Femur (tissue), 1 donor: ENCODE results near the gene TRAK1.
A peak's percentile ranks its signal among the peaks of the same experiment; 100 is the strongest.

Experiments used
- DNase-seq: peaks from one replicate; pipeline ENCODE4 v3.0.0-alpha.2; 2017

TRAK1 gene

DNA sequence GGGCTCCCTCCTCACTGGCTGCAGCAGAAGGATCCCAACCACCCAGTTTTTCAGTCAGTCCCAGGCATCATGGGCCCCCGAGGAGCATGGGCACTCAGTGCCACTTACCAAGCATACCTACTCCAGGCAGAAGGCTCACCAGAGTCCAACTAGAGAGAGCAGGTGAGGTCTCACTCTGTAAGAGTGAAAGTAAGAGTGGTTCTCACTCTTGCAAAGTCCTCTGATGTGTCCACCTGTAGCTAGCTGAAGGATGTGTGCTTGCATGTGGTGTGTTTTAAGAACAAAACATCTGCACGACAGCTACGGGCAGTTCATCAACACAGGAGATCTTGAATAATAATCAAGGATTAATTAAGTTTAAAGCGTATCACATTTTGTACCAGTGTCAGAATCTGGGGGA lies 125.1 kb downstream of the TRAK1 start:
- DNase-seq: no peak

GRCh38 chr3:42216931-42217333 lies 125.8 kb downstream of the TRAK1 start:
- DNase-seq: no peak

DNA sequence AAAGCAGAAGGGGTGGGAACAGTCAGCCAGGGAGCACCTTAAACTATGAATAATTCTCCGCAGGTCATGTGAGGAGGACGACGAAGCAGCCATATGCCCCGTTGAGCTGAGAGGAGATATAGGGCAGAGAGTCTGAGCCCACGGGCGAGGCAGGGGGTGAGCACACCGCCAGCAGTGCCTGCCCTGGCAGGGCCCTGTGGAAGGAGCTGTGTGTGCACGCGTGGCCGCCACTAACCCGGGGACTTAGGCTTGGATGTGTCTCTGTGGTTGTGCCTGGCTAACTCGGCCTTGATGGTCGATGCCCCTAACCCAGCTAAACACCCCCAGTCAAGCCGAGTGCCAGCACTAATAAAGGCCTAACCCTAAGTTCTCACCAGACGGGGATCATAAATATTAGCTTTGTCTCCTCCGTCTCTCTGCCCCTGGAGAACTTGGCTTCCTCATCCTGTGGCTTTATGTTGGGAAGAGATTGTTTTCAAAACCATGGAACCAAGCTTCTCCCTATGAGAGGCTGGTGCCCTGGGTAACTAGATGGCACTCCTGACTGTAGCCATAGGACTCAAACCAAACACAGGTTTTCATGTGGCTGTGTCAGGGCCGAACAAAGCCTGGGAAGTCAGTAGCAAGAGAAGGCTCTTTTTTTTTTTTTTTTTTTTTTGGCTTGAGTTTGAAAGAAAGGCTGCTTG lies 129.4 kb downstream of the TRAK1 start:
- no peak for DNase-seq

GRCh38 chr3:42222942-42223693 lies 132.0 kb downstream of the TRAK1 start:
- DNase-seq: no peak

GRCh38 chr3:42224178-42224577 lies 133.0 kb downstream of the TRAK1 start:
- no peak for DNase-seq

GRCh38 chr3:42224658-42225421 lies 133.7 kb downstream of the TRAK1 start:
- DNase-seq: no peak

DNA sequence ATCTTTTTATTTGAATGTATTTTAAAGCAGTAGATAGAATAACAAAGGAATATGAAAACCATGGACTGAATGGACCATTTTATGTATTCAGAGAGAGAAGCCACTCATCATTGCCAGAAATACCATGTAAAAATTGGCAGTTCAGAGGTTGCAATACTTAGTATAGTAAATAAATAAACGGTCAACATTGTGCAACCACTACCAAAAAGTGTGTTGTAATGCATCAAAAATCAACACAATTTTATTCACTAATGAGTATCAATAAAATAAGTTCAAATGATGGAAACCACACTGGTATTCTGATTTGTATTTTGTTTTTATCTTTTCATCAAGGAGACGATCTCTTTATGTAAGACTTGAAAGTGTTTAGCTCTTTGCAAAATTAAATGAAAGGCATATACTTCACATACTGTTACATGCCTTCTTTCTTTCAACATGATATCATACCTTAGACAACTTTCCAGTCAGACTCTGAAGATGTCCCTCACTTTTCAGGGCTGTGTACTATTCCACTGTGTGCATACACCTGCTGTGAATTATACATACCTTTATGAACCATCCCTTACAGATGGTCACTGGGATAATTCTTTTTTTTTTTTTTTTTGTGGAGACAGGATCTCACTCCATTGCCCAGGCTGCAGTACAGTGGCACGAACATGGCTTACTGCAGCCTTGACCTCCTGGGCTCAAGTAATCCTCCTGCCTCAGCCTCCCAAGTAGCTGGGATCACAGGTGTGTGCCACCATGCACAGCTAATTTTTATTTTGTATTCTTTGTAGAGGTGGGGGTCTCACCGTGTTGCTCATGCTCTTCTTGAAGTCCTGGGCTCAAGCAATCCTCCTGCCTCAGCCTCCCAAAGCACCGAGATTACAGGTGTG lies 134.6 kb downstream of the TRAK1 start:
- DNase-seq: no peak

DNA sequence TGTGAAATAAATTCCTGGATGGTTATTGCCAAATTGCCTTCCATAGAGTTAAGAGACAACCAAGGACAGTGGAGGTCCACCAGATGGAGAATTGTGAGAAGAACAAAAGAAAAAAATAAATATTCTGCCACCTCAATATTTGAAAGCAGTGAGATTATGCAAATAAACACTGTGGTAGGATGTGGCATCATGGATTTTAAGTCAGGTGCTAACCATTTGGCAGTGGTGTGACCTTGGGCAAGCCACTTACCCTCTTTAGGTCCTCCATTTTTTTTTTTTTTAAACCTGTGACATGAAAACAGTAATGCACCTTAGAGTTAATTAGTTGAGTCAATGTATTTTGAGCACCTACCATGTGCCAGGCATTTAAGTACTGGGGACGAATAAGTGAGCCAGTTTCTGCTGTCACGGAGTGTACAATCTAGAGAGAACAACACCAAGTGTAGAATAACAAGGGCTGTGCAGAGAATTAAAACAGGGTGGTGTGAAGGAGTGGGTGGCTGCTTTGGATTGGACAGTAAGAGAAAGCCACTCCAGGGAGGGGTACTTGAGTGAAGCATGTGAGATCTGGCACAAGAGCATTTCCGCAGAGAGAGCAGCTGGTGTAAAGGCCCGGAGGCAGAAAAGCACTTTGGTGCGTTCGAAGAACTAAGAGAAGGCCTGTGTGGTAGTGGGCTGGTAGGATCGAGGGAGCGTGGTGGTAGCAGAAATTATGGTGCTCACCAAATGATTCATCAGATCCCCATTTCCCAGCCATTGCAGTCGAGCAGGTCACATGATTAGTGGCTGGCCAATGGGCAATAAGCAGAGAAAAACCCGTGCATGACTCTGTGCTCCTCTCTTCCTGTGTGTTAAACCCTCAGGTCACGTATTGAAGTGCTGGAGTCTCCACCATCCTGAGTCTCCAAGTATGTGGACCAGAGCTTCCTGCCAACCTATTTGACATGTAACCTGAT lies 135.6 kb downstream of the TRAK1 start:
- DNase-seq: no peak

GRCh38 chr3:42228796-42229195 lies 137.6 kb downstream of the TRAK1 start:
- no peak for DNase-seq

- no peak for DNase-seq
Observed at GRCh38 chr3:42229266-42229941, 138.2 kb downstream of the TRAK1 start.

- DNase-seq: peak; percentile 33
Observed at GRCh38 chr3:42229942-42230688, 139.0 kb downstream of the TRAK1 start.

- DNase-seq: no peak
Observed at GRCh38 chr3:42230860-42231259, 139.7 kb downstream of the TRAK1 start.

- no peak for DNase-seq
Observed at GRCh38 chr3:42235532-42235931, 144.4 kb downstream of the TRAK1 start.

- DNase-seq: no peak
Observed at GRCh38 chr3:42236611-42237010, 145.5 kb downstream of the TRAK1 start.

DNA sequence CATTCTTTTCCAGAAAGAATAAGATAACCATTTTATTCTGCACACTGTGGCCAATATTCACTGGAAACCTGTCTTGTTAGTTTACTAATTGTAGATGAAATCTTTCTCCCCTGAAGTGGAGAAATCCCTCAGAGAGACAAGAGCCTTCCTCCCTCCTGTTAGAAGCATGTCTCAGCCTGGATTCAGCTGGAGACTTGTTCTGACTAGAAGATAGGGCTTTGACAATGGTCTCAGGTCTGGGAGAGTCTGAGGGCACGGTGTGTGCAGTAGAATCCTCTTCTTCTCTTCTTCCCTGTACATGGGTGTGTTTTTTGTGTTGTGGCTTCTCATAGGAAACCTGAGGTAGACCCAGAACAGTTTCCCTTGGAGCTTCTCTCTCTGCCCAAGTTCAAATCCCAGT lies 154.9 kb downstream of the TRAK1 start:
- DNase-seq: no peak

- DNase-seq: peak; percentile 66
Observed at GRCh38 chr3:42247576-42248027, 156.4 kb downstream of the TRAK1 start.

GRCh38 chr3:42250761-42251160 lies 159.6 kb downstream of the TRAK1 start:
- DNase-seq: no peak

GRCh38 chr3:42254566-42254965 lies 163.4 kb downstream of the TRAK1 start:
- no peak for DNase-seq

DNA sequence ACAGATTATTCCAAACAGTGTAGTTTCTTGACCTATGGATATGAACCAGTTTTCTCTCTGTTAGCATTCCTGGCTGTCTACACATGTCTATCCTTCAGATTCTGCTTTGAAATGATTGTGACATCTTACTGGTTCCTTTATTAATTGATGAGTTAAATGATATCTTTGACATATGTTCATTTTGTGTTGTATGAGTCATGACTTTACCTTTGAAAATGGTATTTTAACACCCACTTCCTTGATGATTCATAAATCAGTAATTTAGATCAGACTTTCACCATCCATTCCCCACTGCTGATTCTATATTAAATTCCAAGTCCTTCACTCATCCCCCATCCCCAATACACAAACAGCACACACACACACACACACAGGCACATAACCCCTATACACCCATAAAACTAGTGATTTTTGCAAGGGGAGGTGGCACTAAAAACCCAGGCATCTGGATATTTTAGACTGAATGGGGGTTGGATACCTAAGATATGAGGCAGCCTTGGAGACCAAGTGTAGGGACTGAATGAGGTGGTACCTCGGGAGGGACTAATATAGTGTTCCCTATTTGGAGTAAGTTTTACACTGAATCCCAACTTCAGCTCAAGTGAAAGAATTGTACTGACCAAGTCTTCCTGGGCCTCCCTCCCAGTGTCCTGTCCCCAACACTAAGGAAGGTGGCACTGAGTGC lies 165.1 kb downstream of the TRAK1 start:
- no peak for DNase-seq
